ENCODE data around the gene DICER1.

The DICER1 gene

GRCh38 chr14:95200404-95200803, 43.1 kb upstream of the DICER1 start:
- ATAC-seq (ENCODE audit: insufficient read depth, low read depth) (no peak), DNase-seq (no peak)
- Histone ChIP-seq H2AFZ (ENCODE audit: low read depth, low read length) (no peak overlapping the region), H3K4me2 (ENCODE audit: insufficient read depth, low read length) (no peak overlapping the region), H3K4me3 (ENCODE audit: low read depth in 1 of 2, low read length in 2 of 2) (no peak overlapping the region), H3K4me1 (ENCODE audit: insufficient read depth, low read length) (no peaks in the 10 kb centered on the region), H3K79me2 (ENCODE audit: insufficient read depth, low read length) (no peaks in the 10 kb centered on the region), H3K9ac (ENCODE audit: low read depth, low read length) (no peak overlapping the region), H3K27me3 (ENCODE audit: insufficient read depth, low read length, poor library complexity) (peaks cover 3% of the 10 kb centered on the region), H3K9me3 (ENCODE audit: insufficient read depth, low read length, severe bottlenecking) (peaks cover 4% of the 10 kb centered on the region), H3K27ac (ENCODE audit: low read length) (no peak overlapping the region), H3K36me3 (ENCODE audit: insufficient read depth, low read length) (no peaks in the 10 kb centered on the region), H4K20me1 (ENCODE audit: insufficient read depth, low read length) (no peaks in the 10 kb centered on the region)
- TF ChIP-seq CTCF (IDR thresholded peaks at IDR 0.05; ENCODE audit: borderline replicate concordance, extremely low read depth, low read length, poor library complexity, severe bottlenecking) (no peak), EZH2 (IDR thresholded peaks at IDR 0.05; ENCODE audit: borderline replicate concordance, low read depth, low read length, severe bottlenecking) (no peak)

GRCh38 chr14:95199298-95199983, 42.1 kb upstream of the DICER1 start:
- no peaks in the 10 kb centered on the region for H3K79me2 ChIP-seq (ENCODE audit: insufficient read depth, low read length)
- TF ChIP-seq CTCF (IDR thresholded peaks at IDR 0.05; ENCODE audit: borderline replicate concordance, extremely low read depth, low read length, poor library complexity, severe bottlenecking) (no peak), EZH2 (IDR thresholded peaks at IDR 0.05; ENCODE audit: borderline replicate concordance, low read depth, low read length, severe bottlenecking) (no peak)
- H3K27me3 ChIP-seq (ENCODE audit: insufficient read depth, low read length, poor library complexity) = peaks cover 3% of the 10 kb centered on the region
- H3K9ac ChIP-seq (ENCODE audit: low read depth, low read length) = no peak overlapping the region
- DNase-seq = no peak
- H4K20me1 ChIP-seq (ENCODE audit: insufficient read depth, low read length) = no peaks in the 10 kb centered on the region
- H3K27ac ChIP-seq (ENCODE audit: low read length) = no peak overlapping the region
- H3K4me1 ChIP-seq (ENCODE audit: insufficient read depth, low read length) = no peaks in the 10 kb centered on the region
- ATAC-seq (ENCODE audit: insufficient read depth, low read depth) = no peak
- H3K36me3 ChIP-seq (ENCODE audit: insufficient read depth, low read length) = no peaks in the 10 kb centered on the region
- H2AFZ ChIP-seq (ENCODE audit: low read depth, low read length) = no peak overlapping the region
- H3K4me3 ChIP-seq (ENCODE audit: low read depth in 1 of 2, low read length in 2 of 2) = no peak overlapping the region
- peaks cover 4% of the 10 kb centered on the region for H3K9me3 ChIP-seq (ENCODE audit: insufficient read depth, low read length, severe bottlenecking)
- H3K4me2 ChIP-seq (ENCODE audit: insufficient read depth, low read length) = no peak overlapping the region

- Histone ChIP-seq H3K27me3 (ENCODE audit: insufficient read depth, low read length, poor library complexity) (peaks cover 3% of the 10 kb centered on the region), H3K9ac (ENCODE audit: low read depth, low read length) (no peak overlapping the region), H3K4me1 (ENCODE audit: insufficient read depth, low read length) (no peaks in the 10 kb centered on the region), H3K4me2 (ENCODE audit: insufficient read depth, low read length) (no peak overlapping the region), H4K20me1 (ENCODE audit: insufficient read depth, low read length) (no peaks in the 10 kb centered on the region), H3K36me3 (ENCODE audit: insufficient read depth, low read length) (no peaks in the 10 kb centered on the region), H3K4me3 (ENCODE audit: low read depth in 1 of 2, low read length in 2 of 2) (no peak overlapping the region), H2AFZ (ENCODE audit: low read depth, low read length) (no peak overlapping the region), H3K27ac (ENCODE audit: low read length) (no peak overlapping the region), H3K79me2 (ENCODE audit: insufficient read depth, low read length) (no peaks in the 10 kb centered on the region), H3K9me3 (ENCODE audit: insufficient read depth, low read length, severe bottlenecking) (no peaks in the 10 kb centered on the region)
- TF ChIP-seq CTCF (IDR thresholded peaks at IDR 0.05; ENCODE audit: borderline replicate concordance, extremely low read depth, low read length, poor library complexity, severe bottlenecking) = no peak
- ATAC-seq (ENCODE audit: insufficient read depth, low read depth) = no peak
- DNase-seq = no peak
These were observed 41.0 kb upstream of the DICER1 start for GRCh38 chr14:95198320-95198719.

Measured in DND-41 (cell line).